OCI-LY7 (cell line): ENCODE data around the gene TRMO.

Experiments used
- EZH2phosphoT487 ChIP-seq: fragments of 200-600 bp; sonication (generic); IDR thresholded peaks from 2 replicates; pipeline ENCODE4 v1.6.1; 2018; ENCODE audit warnings: low read depth, borderline replicate concordance, mild to moderate bottlenecking, mixed run types, antibody characterized with exemption, low read length, moderate library complexity, mixed read lengths
- TF ChIP-seq, protein P1 (sequence below): fragments of 200-600 bp; sonication (generic); conservative IDR thresholded peaks from 2 replicates; pipeline ENCODE4 v1.5.1; 2014; ENCODE audit warnings: mild to moderate bottlenecking, antibody characterized with exemption, low read length, moderate library complexity, mixed read lengths

DNA sequence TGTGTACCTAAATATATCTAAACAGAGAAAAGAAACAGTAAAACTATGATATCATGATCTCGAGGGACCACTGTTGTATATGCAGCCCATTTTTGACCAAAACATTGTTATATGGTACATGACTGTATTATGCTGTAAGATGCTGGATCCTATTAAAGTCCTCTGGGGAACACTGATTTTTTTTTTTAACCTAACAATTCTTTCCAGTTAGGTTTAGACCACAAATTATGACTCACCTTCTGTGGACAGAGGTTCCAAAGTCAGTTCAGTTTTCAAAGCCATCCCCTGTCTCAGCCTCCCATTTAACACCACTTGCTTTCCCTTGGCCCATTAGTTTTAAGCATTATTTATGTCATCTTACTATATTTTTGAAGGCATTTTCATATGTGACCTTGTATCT is 27.1 kb downstream of the TRMO start:
- TF ChIP-seq, protein P1, sequence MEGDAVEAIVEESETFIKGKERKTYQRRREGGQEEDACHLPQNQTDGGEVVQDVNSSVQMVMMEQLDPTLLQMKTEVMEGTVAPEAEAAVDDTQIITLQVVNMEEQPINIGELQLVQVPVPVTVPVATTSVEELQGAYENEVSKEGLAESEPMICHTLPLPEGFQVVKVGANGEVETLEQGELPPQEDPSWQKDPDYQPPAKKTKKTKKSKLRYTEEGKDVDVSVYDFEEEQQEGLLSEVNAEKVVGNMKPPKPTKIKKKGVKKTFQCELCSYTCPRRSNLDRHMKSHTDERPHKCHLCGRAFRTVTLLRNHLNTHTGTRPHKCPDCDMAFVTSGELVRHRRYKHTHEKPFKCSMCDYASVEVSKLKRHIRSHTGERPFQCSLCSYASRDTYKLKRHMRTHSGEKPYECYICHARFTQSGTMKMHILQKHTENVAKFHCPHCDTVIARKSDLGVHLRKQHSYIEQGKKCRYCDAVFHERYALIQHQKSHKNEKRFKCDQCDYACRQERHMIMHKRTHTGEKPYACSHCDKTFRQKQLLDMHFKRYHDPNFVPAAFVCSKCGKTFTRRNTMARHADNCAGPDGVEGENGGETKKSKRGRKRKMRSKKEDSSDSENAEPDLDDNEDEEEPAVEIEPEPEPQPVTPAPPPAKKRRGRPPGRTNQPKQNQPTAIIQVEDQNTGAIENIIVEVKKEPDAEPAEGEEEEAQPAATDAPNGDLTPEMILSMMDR = no peak
- TF ChIP-seq EZH2phosphoT487 = no peak
